HCT116 (cell line): Measurements from ENCODE around the gene SLC12A3. TPM values are rescaled to one million over a fixed set of nuclear protein-coding genes. Genes with fewer than 3 reads are reported as not detected.

Experiments used
- ATAC-seq: fragments of 200-7000 bp; cut with Tn5 transposase; 2 replicates; pipeline ENCODE4 v1.9.1; 2020; ENCODE audit warnings: mild to moderate bottlenecking, moderate library complexity
- BruUV-seq: library from RNA; stranded (reverse); fragments of 400-500 nt; replicated peaks from 2 replicates; lab custom pipeline; 2021; lab: Mats Ljungman, UMichigan
- CTCF ChIA-PET: fragments of 300-600 bp; sonication (Branson Sonifier 250); formaldehyde crosslinking; loops from one replicate; lab custom pipeline; 2021; ENCODE audit warnings: antibody characterized with exemption; lab: Charles Lee
- POLR2A ChIA-PET: fragments of 300-600, 350-600 bp; sonication (Branson Sonifier 250); formaldehyde crosslinking; loops from one replicate; lab custom pipeline; 2021; ENCODE audit warnings: antibody characterized with exemption; lab: Charles Lee
- RAD21 ChIA-PET, 2 experiments: fragments of 300-600 bp; sonication (Branson Sonifier 250); formaldehyde crosslinking; loops; one replicate each; lab custom pipeline; 2023; ENCODE audit warnings: low total read pairs in 2 of 2; ENCODE audit not compliant: uncharacterized antibody in 2 of 2, unreplicated experiment in 2 of 2, low non-redundant PET in 1 of 2; lab: Charles Lee
- DNase-seq: peaks from one replicate; pipeline ENCODE4 v3.0.0-alpha.2; 2010; ENCODE audit warnings: low read depth, low spot score
- H2AFZ ChIP-seq: fragments of 200-600 bp; shearing (Covaris generic), sonication (generic); 2 replicates; pipeline ENCODE4 v1.6.1; 2017; ENCODE audit warnings: low read depth, mixed run types, mixed read lengths, antibody characterized with exemption, low read length; ENCODE audit not compliant: poor library complexity, severe bottlenecking
- H3K27ac ChIP-seq: 2 replicates; pipeline ENCODE4 v1.5.1; 2012; ENCODE audit warnings: low read depth, low read length
- H3K27me3 ChIP-seq: fragments of 200-600 bp; sonication (generic); 2 replicates; pipeline ENCODE4 v1.6.1; 2016; ENCODE audit warnings: mixed run types, low read length, mixed read lengths; ENCODE audit not compliant: insufficient read depth
- H3K36me3 ChIP-seq, 2 experiments: fragments of 200-500 bp in 1 of 2; fragments of 200-600 bp in 1 of 2; sonication (Bioruptor generic) in 1 of 2; sonication (generic) in 1 of 2; 2 replicates each; pipeline versions ENCODE4 v1.5.1 to v1.6.1; 2014 to 2016; ENCODE audit warnings: low read length in 2 of 2, inconsistent platforms in 1 of 2, mixed read lengths in 1 of 2, mixed run types in 1 of 2; ENCODE audit not compliant: insufficient read depth in 2 of 2, control insufficient read depth in 1 of 2
- H3K4me1 ChIP-seq, 2 experiments: fragments of 200-600 bp in 1 of 2; sonication (generic) in 1 of 2; 2 replicates each; pipeline versions ENCODE4 v1.5.1 to v1.6.1; 2012 to 2017; ENCODE audit warnings: low read length in 2 of 2, inconsistent platforms in 1 of 2, mild to moderate bottlenecking in 1 of 2, mixed read lengths in 1 of 2, mixed run types in 1 of 2, moderate library complexity in 1 of 2; ENCODE audit not compliant: insufficient read depth in 2 of 2, control insufficient read depth in 1 of 2
- H3K4me2 ChIP-seq: fragments of 200-600 bp; sonication (generic); 2 replicates; pipeline ENCODE4 v1.6.1; 2017; ENCODE audit warnings: mixed run types, low read length, mixed read lengths
- H3K4me3 ChIP-seq, 2 experiments: fragments of 200-600 bp in 1 of 2; sonication (generic) in 1 of 2; replicated peaks in 1 of 2; 2 replicates each; pipeline ENCODE4 v1.5.1; 2011 to 2016; ENCODE audit warnings: low read length in 2 of 2, control low read depth in 1 of 2, low read depth in 1 of 2, mild to moderate bottlenecking in 1 of 2, mixed read lengths in 1 of 2, mixed run types in 1 of 2
- H3K79me2 ChIP-seq: fragments of 200-600 bp; sonication (generic); 2 replicates; pipeline ENCODE4 v1.6.1; 2017; ENCODE audit warnings: mild to moderate bottlenecking, mixed run types, low read length, moderate library complexity, mixed read lengths; ENCODE audit not compliant: insufficient read depth
- H3K9ac ChIP-seq: fragments of 200-600 bp; sonication (generic); 2 replicates; pipeline ENCODE4 v1.6.1; 2016; ENCODE audit warnings: low read length, mixed read lengths
- H3K9me2 ChIP-seq: fragments of 200-600 bp; sonication (generic), shearing (Covaris generic); 2 replicates; pipeline ENCODE4 v1.6.1; 2017; ENCODE audit warnings: mixed run types, mild to moderate bottlenecking, moderate library complexity; ENCODE audit not compliant: insufficient read depth
- H3K9me3 ChIP-seq, 2 experiments: fragments of 200-500 bp in 1 of 2; fragments of 200-600 bp in 1 of 2; sonication (Bioruptor generic) in 1 of 2; sonication (generic) in 1 of 2; 2 replicates each; pipeline ENCODE4 v1.6.1; 2014 to 2017; ENCODE audit warnings: low read length in 2 of 2, mixed read lengths in 2 of 2, inconsistent platforms in 1 of 2, low read depth in 1 of 2, mild to moderate bottlenecking in 1 of 2, mixed run types in 1 of 2, moderate library complexity in 1 of 2; ENCODE audit not compliant: control insufficient read depth in 1 of 2, insufficient read depth in 1 of 2
- H4K20me1 ChIP-seq: fragments of 200-600 bp; sonication (generic), shearing (Covaris generic); 2 replicates; pipeline ENCODE4 v1.6.1; 2017; ENCODE audit warnings: mixed run types, mild to moderate bottlenecking, moderate library complexity; ENCODE audit not compliant: insufficient read depth
- ATF3 ChIP-seq: IDR thresholded peaks from 2 replicates; pipeline ENCODE4 v1.6.1; 2012
- CBX3 ChIP-seq: IDR thresholded peaks from 2 replicates; pipeline ENCODE4 v1.6.1; 2012; ENCODE audit warnings: low read depth
- CTCF ChIP-seq, 3 experiments: fragments of 200-600 bp in 1 of 3; sonication (generic) in 1 of 3; IDR thresholded peaks in 2 of 3; conservative IDR thresholded peaks in 1 of 3; 2 replicates each; pipeline ENCODE4 v1.5.1; 2012 to 2017; ENCODE audit warnings: low read depth in 2 of 3, low read length in 2 of 3, antibody characterized with exemption in 1 of 3, borderline replicate concordance in 1 of 3, control low read depth in 1 of 3, mild to moderate bottlenecking in 1 of 3, mixed read lengths in 1 of 3, mixed run types in 1 of 3, moderate library complexity in 1 of 3; ENCODE audit not compliant: insufficient read depth in 1 of 3
- ELF1 ChIP-seq: IDR thresholded peaks from 2 replicates; pipeline ENCODE4 v1.6.1; 2012; ENCODE audit warnings: low read depth, borderline replicate concordance
- EZH2 ChIP-seq: fragments of 200-600 bp; sonication (generic); IDR thresholded peaks from 2 replicates; pipeline ENCODE4 v1.6.1; 2017; ENCODE audit warnings: antibody characterized with exemption, mixed run types
- EZH2phosphoT487 ChIP-seq: fragments of 200-600 bp; IDR thresholded peaks from 2 replicates; pipeline ENCODE4 v1.6.1; 2018; ENCODE audit warnings: antibody characterized with exemption, borderline replicate concordance
- FOSL1 ChIP-seq: IDR thresholded peaks from 2 replicates; pipeline ENCODE4 v1.6.1; 2012; ENCODE audit warnings: low read depth
- JUND ChIP-seq: IDR thresholded peaks from 2 replicates; pipeline ENCODE4 v1.6.1; 2012
- MAX ChIP-seq: IDR thresholded peaks from 2 replicates; pipeline ENCODE4 v1.6.1; 2012
- POLR2A ChIP-seq: IDR thresholded peaks from 2 replicates; pipeline ENCODE4 v1.7.0; 2011; ENCODE audit warnings: borderline replicate concordance; ENCODE audit not compliant: insufficient read depth, insufficient read length; ENCODE audit errors: extremely low read depth
- POLR2AphosphoS5 ChIP-seq: IDR thresholded peaks from 2 replicates; pipeline ENCODE4 v1.6.1; 2011; ENCODE audit warnings: mild to moderate bottlenecking, low read depth, low read length, moderate library complexity
- RAD21 ChIP-seq: IDR thresholded peaks from 2 replicates; pipeline ENCODE4 v1.6.1; 2012; ENCODE audit warnings: low read depth, mild to moderate bottlenecking
- SP1 ChIP-seq: IDR thresholded peaks from 2 replicates; pipeline ENCODE4 v1.6.1; 2012; ENCODE audit warnings: low read depth
- SRF ChIP-seq: IDR thresholded peaks from 2 replicates; pipeline ENCODE4 v1.6.1; 2012; ENCODE audit warnings: low read depth
- TCF7L2 ChIP-seq: IDR thresholded peaks from 2 replicates; pipeline ENCODE4 v1.7.0; 2011; ENCODE audit warnings: borderline replicate concordance, inconsistent platforms; ENCODE audit not compliant: insufficient read depth, insufficient read length; ENCODE audit errors: extremely low read depth
- YY1 ChIP-seq: IDR thresholded peaks from 2 replicates; pipeline ENCODE4 v1.6.1; 2011; ENCODE audit warnings: low read length, low read depth, moderate library complexity, mild to moderate bottlenecking; ENCODE audit not compliant: insufficient replicate concordance; ENCODE audit errors: extremely low read depth
- ZFX ChIP-seq: fragments of 450-650 bp; IDR thresholded peaks from 2 replicates; pipeline ENCODE4 v1.6.1; 2017
- ZNF274 ChIP-seq: fragments of 200-500 bp; sonication (Bioruptor generic); IDR thresholded peaks from 2 replicates; pipeline ENCODE4 v1.6.1; 2014; ENCODE audit warnings: mild to moderate bottlenecking, low read depth, low read length, inconsistent platforms
- intact Hi-C: fragments of 100-400 bp; cut with micrococcal nuclease; formaldehyde crosslinking; loops from 2 replicates; pipeline ENCODE4 v1.10.0; 2022
- total RNA-seq: library from RNA; stranded (reverse); gene quantifications from one replicate; pipeline ENCODE4 v1.2.1, GENCODE V29; 2021; ENCODE audit not compliant: unreplicated experiment

SLC12A3 gene
- total RNA-seq, 1 experiment from 2014 or later, result not detected

GRCh38 chr16:56961386-56961785, 96.4 kb downstream of the SLC12A3 start:
- ATAC-seq, result no peak
- no TSS peak for BruUV-seq
- H3K27me3 ChIP-seq, result no peaks in the 10 kb centered on the region
- POLR2A ChIA-PET, result no interaction called here
- no peak overlapping the region for H3K4me2 ChIP-seq
- H3K4me3 ChIP-seq, result no peak overlapping the region
- CTCF ChIA-PET, result no interaction called here
- H3K9ac ChIP-seq, result no peak overlapping the region
- H4K20me1 ChIP-seq, result no peaks in the 10 kb centered on the region
- no peak overlapping the region for H2AFZ ChIP-seq
- no peaks in the 10 kb centered on the region for H3K36me3 ChIP-seq
- TF ChIP-seq RAD21 (no peak), SRF (no peak), EZH2 (no peak), EZH2phosphoT487 (no peak), YY1 (no peak), SP1 (no peak), CTCF (IDR thresholded peaks at IDR 0.05 in 2 of 3, conservative IDR thresholded peaks at IDR 0.05 in 1 of 3; ENCODE audit: borderline replicate concordance in 1 of 3, insufficient read depth in 1 of 3, low read depth in 2 of 3, low read length in 2 of 3) (no peak), FOSL1 (no peak), POLR2AphosphoS5 (no peak), TCF7L2 (no peak), ZNF274 (no peak), ATF3 (no peak), ELF1 (no peak), JUND (no peak), MAX (no peak), CBX3 (no peak), ZFX (no peak), POLR2A (no peak)
- no peaks in the 10 kb centered on the region for H3K9me3 ChIP-seq
- no peaks in the 10 kb centered on the region for H3K9me2 ChIP-seq
- RAD21 ChIA-PET, result no interaction called here
- no peaks in the 10 kb centered on the region for H3K79me2 ChIP-seq
- no peak for DNase-seq
- intact Hi-C loops, result no loop called here
- no peak overlapping the region for H3K27ac ChIP-seq
- peaks cover 7 to 15% of the 10 kb centered on the region in 2 experiments; a peak in 3 of 4 replicates for H3K4me1 ChIP-seq
